NCI-H1105 treated with DMSO at 0.1 percent for 48 hours (cell line): ENCODE results near the gene TAF4.
"Not testable (repeated sequence)": the region's sequence is repeated elsewhere in the genome, so short reads cannot be mapped to it uniquely, and the experiment has no call there.

Experiments
- DNase-seq: peaks from one replicate; lab custom pipeline; 2025; lab: John Stamatoyannopoulos, UW

TAF4 gene

GRCh38 chr20:61998343-61999121, 67.1 kb downstream of the TAF4 start:
- DNase-seq: no peak

DNA sequence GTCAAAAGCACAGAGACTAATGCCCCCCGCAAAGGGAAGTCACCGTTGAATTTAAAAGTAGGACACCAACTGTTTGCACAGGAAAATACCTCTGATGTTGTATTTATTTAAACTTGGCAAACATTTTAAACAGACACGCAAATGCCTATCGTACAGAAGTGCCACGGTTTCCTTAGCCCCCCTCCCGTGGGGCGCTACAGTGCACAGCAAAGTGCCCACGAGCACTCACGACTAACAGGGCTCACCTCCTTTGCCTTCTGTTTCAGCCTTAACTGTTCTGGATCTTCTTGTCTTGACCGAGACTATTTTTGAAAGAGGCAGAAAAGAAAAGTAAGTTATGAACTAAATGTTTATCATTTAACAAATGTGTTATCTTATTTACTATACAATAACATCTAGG, 67.8 kb downstream of the TAF4 start:
- DNase-seq: no peak

DNA sequence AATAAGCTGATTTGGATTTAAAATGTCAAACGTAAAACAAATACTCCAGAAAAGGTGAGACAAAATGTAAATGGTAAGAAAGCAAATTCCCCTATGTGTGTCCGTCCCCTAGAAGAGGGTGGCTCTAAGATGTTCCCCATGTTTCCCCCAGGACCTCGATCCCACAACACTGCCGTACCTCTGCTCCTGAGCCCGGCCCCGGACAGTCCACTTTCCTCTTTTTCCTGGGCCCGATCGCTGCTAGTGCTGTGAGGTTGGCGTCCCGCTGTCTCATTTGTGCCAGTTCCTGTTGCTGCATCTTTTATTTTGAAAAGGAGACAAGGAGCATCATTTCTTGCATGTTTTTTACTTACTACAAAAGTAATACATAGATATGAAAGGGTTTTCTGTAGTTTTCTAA, 68.3 kb downstream of the TAF4 start:
- DNase-seq: no peak

GRCh38 chr20:61994546-61994945, 71.1 kb downstream of the TAF4 start:
- DNase-seq: no peak

- DNase-seq: no peak
Observed at GRCh38 chr20:61993058-61993457, 72.6 kb downstream of the TAF4 start.

- no peak for DNase-seq
Observed at GRCh38 chr20:61991476-61991875, 74.2 kb downstream of the TAF4 start.

- DNase-seq: no peak
Observed at GRCh38 chr20:61990484-61990883, 75.2 kb downstream of the TAF4 start.

GRCh38 chr20:61989741-61990140, 75.9 kb downstream of the TAF4 start:
- DNase-seq: no peak

GRCh38 chr20:61988665-61989064, 77.0 kb downstream of the TAF4 start:
- no peak for DNase-seq

DNA sequence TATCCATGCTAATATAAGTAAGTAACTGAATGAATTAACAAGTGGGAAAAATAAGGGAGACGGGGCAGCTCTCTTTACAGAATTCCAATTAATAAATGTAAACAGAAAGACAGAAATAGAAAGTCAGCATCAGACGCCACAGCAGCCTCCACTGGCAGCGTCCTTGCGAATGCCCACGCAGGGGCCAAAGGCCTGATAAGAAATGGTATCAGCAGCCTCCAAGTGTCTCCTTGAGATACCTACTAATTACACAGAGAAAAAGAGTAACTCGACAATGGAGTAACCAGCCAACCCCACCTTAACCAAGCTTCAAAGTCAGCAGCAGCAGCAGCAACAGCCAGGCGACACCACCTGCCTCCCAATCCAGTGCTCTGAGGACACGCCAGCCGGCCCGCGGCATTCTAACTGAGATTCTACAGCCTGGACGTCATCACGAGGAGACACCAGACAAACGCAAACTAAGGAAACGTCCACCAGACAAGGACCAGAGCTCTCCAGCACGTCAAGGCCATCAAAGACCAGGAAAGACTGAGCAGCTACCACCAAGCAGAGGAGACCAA, 78.8 kb downstream of the TAF4 start:
- DNase-seq: no peak

DNA sequence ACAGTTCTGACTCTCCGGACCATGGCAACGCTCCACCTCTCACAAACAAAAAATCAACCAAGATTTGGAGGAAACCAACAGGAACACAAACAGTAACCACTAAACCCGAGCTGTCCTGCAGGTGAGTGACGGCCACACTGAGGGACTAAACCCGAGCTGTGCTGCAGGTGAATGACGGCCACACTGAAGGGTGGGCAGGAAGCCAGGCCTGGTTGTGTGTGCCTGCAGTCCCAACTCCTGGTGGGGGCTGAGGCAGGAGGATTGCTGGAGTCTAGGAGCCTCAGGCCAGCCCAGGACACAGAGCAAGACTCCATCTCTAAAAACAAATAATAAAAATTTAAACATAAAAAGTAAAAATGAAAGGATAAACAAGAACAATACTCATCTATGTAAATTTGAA, 80.6 kb downstream of the TAF4 start:
- DNase-seq: no peak

DNA sequence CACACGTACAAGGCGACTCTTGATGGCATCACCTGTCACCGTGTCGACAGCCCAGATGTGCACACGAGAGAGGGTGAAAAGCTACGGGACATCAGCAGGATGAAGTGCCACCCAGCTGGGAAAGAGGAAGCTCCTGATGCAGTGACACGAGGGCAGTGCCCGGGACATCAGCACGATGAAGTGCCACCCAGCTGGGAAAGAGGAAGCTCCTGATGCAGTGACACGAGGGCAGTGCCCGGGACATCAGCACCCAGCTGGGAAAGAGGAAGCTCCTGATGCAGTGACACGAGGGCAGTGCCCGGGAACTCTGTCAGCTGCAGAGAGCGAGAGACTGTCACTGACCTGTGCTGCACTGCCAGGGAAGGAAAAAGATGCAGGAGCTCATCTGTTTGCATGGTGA, 81.2 kb downstream of the TAF4 start:
- DNase-seq: not testable (repeated sequence)

DNA sequence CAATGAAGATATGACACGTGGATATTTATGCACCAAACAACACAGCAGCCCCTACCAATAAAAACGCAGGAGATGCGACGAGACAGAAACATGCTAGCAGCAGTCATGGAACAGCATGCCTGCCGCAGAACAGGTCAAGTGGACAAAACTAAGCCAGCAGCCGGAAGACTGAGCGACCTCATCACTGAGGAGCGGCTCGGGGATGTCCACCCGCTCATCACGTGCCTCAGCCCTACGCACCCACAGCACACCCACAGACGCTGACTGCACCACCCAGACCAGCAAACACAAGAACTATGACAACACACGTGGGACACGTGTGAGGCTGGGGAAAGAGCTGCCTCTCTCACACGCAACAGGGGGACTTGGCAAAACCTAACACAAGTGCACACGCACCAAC, 81.7 kb downstream of the TAF4 start:
- DNase-seq: no peak

- no peak for DNase-seq
Observed at GRCh38 chr20:61982951-61983315, 82.7 kb downstream of the TAF4 start.

DNA sequence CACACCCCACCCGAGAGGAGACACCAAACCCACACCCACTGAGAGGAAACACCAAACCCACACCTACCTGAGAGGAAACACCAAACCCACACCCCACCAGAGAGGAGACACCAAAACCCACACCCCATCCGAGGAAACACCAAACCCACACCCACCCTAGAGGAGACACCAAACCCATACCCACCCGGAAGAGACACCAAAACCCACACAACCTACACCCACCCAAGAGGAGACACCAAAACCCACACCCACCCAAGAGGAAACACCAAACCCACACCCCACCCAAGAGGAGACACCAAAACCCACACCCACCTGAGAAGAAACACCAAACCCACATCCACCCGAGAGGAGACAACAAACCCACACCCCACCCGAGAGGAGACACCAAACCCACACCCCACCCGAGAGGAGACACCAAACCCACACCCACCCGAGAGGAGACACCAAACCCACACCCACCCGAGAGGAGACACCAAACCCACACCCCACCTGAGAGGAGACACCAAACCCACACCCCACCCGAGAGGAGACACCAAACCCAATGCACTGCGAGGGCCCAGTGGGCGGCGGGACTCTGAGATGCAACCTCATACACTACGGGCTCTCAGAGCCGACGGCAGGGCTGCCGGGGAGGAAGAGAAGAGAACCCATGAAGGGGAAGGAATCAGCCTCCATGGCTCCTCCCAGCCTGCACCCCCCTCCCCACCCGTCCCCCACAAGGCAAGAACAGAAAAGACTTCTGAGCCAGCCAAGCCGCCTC, 83.3 kb downstream of the TAF4 start:
- DNase-seq: no peak

DNA sequence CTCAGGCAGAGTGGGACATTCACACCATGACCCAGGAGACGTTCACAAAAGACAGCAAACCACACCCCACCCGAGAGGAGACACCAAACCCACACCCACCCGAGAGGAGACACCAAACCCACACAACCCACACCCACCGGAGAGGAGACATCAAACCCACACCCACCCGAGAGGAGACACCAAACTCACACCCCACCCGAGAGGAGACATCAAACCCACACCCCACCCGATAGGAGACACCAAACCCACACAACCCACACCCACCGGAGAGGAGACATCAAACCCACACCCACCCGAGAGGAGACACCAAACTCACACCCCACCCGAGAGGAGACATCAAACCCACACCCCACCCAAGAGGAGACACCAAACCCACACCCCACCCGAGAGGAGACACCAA, 84.0 kb downstream of the TAF4 start:
- DNase-seq: not testable (repeated sequence)

DNA sequence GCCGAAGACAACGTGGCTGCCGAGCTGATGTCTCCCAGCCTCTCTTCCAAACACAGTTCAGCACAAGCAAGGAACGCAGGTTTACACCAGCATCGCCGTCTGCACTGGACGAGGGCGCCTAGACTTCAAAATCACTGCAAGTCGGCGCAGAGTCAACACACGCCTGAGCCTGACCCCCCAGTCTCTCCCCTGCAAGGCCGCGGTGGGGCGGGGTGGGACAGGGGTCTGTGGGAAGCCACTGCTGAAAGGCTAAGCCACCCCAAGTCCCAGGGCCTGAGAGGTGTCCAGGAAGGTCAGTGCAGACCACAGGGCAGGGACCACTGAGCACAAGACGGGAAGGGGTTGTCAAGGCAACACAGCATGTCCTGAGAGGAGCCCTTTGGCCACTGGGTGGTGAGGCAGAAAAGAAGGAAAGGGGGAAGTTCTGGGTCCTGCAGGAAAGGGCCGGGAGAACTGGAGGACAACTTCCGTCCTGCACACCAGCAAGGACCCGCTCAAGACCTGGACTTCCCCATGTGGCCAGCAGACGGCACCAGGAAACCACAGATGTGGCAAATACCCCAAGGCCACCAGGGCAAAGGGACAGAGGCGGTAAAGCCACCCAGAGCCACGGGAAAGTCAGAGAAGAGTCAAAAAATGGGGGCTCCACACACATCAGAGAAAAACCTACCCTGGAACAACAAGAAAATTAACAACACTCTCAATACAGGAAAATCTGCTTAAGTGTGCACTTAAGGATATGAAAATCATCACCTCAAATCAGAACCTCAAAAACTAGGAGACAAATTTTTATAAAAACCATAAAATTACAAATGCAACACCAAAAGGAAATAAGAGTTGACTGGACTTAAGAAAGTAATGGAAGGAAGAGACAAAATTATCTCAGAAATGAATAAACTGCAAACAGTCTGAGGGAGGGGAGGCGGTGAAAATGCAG, 84.8 kb downstream of the TAF4 start:
- DNase-seq: no peak

DNA sequence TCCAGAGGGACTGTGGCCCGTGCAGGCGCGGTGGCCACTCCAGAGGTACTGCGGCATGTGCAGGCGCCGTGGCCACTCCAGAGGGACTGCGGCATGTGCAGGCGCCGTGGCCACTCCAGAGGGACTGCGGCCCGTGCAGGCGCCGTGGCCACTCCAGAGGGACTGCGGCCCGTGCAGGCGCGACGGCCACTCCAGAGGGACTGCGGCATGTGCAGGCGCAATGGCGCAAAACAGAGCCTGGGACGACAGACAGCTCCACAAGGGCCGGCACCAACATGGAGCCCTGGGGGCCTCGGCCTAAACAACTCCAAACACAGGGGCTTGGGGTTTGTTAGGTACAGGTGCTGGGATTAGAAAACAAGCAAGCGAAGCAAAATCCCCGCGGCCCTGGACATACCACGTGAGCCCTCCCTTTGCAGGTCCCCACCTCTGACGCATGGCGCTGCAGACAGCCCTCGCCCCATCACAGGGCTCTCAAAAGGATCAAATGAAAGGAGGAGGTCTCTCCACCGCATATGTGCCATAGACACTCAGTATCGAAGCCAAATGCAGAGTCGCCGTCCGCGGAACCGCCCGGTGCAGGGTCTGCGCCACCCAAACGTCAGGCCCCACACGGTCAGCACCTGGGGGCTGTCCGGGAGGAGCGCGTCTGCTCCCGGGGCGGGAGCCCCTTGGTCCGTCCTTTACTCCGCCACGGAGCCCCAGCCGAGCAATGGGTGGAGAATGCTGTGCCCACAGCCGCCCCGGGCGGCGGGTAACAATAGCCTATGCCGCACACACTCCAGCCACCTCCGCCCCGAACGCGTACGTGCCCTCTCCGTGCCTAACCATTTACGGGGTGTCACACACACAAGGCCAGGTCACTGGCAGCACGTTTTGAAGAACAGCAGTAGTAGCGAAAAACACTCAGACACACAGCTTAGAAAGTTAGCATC, 85.7 kb downstream of the TAF4 start:
- no peak for DNase-seq

DNA sequence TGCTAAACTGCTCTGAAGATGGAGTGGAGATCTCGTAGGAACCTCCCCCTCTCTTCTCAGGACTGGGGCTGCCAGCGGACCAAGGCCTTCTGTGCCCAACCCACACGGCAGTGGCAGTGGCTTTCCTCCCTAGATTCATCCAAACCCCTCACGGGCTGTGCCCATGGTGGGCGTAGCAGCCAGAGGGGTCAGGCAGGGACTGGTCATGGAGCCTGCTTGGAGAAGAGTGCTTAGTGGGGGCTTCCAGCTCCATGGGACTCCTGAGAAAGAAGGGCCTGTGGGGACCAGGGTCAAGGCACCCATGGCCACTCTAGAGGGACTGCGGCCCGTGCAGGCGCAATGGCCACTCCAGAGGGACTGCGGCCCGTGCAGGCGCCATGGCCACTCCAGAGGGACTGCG, 86.6 kb downstream of the TAF4 start:
- no peak for DNase-seq

- no peak for DNase-seq
Observed at GRCh38 chr20:61978491-61978890, 87.2 kb downstream of the TAF4 start.

GRCh38 chr20:61977419-61977786, 88.3 kb downstream of the TAF4 start:
- no peak for DNase-seq
